Prostate gland (tissue), 2 donors: Measurements from ENCODE around the gene SRGAP1. TPM values are rescaled to one million over a fixed set of nuclear protein-coding genes. Genes with fewer than 3 reads are reported as not detected.
"Not testable (repeated sequence)": the region's sequence is repeated elsewhere in the genome, so short reads cannot be mapped to it uniquely, and the experiment has no call there.

ENCODE experiments used
- DNase-seq: peaks from one replicate; pipeline ENCODE4 v3.0.0-alpha.2; 2019; ENCODE audit warnings: low spot score
- H3K27ac ChIP-seq, 2 donors: fragments of 200-600 bp; sonication (generic); 2 replicates each; pipeline ENCODE4 v1.5.1; 2017 to 2019
- H3K27me3 ChIP-seq: fragments of 200-600 bp; sonication (generic); replicated peaks from 2 replicates; pipeline ENCODE4 v1.5.1; 2019; ENCODE audit not compliant: insufficient read depth
- H3K36me3 ChIP-seq, 2 donors: fragments of 200-600 bp; sonication (generic); 1 replicate in 1 of 2; 2 replicates in 1 of 2; pipeline versions ENCODE4 v1.5.1 to v1.8.1; 2017 to 2019
- H3K4me1 ChIP-seq: fragments of 200-600 bp; sonication (generic); replicated peaks from 2 replicates; pipeline ENCODE4 v1.5.1; 2019
- H3K4me3 ChIP-seq, 2 donors: fragments of 200-600 bp; sonication (generic); 2 replicates each; pipeline ENCODE4 v1.5.1; 2017 to 2019
- H3K9me3 ChIP-seq: fragments of 200-600 bp; sonication (generic); 2 replicates; pipeline ENCODE4 v1.5.1; 2017
- POLR2A ChIP-seq: fragments of 450-650 bp; IDR thresholded peaks from one replicate; pipeline ENCODE4 v1.6.1; 2016; ENCODE audit warnings: antibody characterized with exemption, mild to moderate bottlenecking
- POLR2AphosphoS5 ChIP-seq: sonication (generic); formaldehyde crosslinking; IDR thresholded peaks from one replicate; pipeline ENCODE4 v1.6.1; 2017; ENCODE audit warnings: antibody characterized with exemption
- WGBS: methylation state at CpG from one replicate; pipeline ENCODE4 v1.1.5; 2018; 5-methylcytosine and 5-hydroxymethylcytosine counted together
- intact Hi-C: fragments of 100-400 bp; cut with DNase I; formaldehyde crosslinking; loops from one replicate; pipeline ENCODE4 v1.14.2; 2022
- total RNA-seq, 2 donors: library from RNA; depleted of rRNA; stranded (reverse); fragments of >200 nt; gene quantifications; one replicate each; pipeline ENCODE4 v1.1.0, GENCODE V29; 2016
- TF ChIP-seq, protein P1 (sequence below), 4 experiments: fragments of 200-600 bp in 2 of 4; fragments of 450-650 bp in 2 of 4; sonication (generic) in 2 of 4; IDR thresholded peaks; 1 replicate in 3 of 4; 2 replicates in 1 of 4; pipeline ENCODE4 v1.5.1; 2016 to 2019; ENCODE audit warnings: antibody characterized with exemption in 4 of 4, mild to moderate bottlenecking in 2 of 4, moderate library complexity in 2 of 4

The SRGAP1 gene
- total RNA-seq, 2 donors from 2014 or later, result 4.6 to 16.1 TPM

DNA sequence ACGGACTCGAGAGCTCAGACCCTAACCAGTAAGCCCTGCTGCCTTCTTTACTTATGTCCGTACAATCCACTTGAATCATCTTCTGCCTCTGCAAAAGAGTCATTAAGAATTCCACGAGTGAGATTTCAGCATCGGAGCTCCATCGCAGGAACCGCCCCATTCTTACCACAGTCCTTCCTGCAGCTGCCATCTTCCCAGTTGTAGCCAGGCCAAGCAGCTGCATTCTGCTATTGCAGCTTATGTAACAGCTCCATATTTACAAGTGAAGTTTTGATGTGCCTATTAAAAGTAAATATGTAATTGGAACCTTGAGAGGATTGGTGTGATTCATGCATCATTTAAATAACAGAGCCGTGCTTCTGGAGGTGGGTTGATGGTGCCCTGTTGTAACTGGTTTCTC is 220.2 kb downstream of the SRGAP1 start:
- Histone ChIP-seq H3K36me3 (no peaks in the 10 kb centered on the region), H3K4me1 (no peaks in the 10 kb centered on the region), H3K27me3 (no peaks in the 10 kb centered on the region), H3K9me3 (no peaks in the 10 kb centered on the region), H3K4me3 (no peak overlapping the region), H3K27ac (no peak overlapping the region)
- no peak for DNase-seq
- intact Hi-C loops, result no loop called here
- 88% methylated on average over 8 of the region's 8 CpGs for WGBS
- TF ChIP-seq POLR2A (no peak), POLR2AphosphoS5 (no peak)
- TF ChIP-seq, protein P1, sequence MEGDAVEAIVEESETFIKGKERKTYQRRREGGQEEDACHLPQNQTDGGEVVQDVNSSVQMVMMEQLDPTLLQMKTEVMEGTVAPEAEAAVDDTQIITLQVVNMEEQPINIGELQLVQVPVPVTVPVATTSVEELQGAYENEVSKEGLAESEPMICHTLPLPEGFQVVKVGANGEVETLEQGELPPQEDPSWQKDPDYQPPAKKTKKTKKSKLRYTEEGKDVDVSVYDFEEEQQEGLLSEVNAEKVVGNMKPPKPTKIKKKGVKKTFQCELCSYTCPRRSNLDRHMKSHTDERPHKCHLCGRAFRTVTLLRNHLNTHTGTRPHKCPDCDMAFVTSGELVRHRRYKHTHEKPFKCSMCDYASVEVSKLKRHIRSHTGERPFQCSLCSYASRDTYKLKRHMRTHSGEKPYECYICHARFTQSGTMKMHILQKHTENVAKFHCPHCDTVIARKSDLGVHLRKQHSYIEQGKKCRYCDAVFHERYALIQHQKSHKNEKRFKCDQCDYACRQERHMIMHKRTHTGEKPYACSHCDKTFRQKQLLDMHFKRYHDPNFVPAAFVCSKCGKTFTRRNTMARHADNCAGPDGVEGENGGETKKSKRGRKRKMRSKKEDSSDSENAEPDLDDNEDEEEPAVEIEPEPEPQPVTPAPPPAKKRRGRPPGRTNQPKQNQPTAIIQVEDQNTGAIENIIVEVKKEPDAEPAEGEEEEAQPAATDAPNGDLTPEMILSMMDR (IDR thresholded peaks at IDR 0.05), result no peak

DNA sequence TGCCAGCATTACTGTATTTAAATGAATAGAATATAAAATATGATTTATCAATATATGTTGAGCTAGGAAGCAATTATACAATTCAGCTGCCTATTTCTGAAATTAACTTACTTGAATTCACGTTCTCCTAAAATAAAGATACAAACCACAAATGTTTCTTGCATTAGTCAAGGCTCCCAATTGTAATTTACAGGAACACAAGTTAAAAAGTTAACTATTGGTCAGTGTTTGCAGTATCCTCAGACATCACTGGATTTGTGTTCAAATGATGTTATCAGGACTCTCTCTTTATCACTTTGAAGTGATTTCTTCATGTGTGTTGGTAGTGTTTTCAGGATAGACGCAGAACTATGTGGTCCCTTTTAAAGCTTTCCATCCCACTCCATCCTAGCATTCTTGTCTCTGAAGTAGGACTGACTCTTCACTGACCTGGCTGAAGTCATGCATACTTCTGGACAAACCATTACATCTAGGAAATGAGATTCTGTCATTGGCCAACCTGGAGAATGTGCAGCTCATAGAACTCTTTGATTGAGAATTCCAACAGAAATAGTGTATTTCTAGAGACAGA is 221.5 kb downstream of the SRGAP1 start:
- H3K27me3 ChIP-seq, result no peaks in the 10 kb centered on the region
- DNase-seq, result no peak
- 94% methylated on average over 2 of the region's 2 CpGs for whole genome bisulfite sequencing
- H3K4me1 ChIP-seq, result no peaks in the 10 kb centered on the region
- intact Hi-C loops, result no loop called here
- no peaks in the 10 kb centered on the region for H3K9me3 ChIP-seq
- TF ChIP-seq POLR2AphosphoS5 (no peak), POLR2A (no peak)
- TF ChIP-seq, protein P1 (IDR thresholded peaks at IDR 0.05), result no peak
- no peak overlapping the region for H3K4me3 ChIP-seq
- H3K36me3 ChIP-seq, result no peaks in the 10 kb centered on the region
- H3K27ac ChIP-seq, result no peak overlapping the region

DNA sequence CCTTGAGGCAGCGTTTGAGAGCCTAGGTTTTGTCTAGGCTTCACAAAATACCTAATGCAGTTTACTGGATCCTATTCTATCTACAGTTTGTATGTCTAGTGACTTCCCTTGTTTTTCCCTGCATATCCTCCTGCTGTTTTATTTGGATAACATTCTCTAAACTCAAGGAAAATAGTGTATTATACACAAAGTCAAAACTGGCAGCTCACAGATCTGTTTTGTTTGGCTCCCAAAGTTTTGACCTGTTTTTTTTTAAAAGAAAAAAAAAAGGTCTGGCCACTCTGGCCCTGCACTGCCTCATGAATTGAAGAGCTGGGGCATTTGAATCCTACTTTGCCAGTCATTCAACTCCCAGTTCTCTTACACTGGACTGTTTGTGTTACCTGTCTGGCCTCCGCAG is 222.3 kb downstream of the SRGAP1 start:
- no peaks in the 10 kb centered on the region for H3K4me1 ChIP-seq
- intact Hi-C loops, result no loop called here
- no peak for DNase-seq
- no peaks in the 10 kb centered on the region for H3K27me3 ChIP-seq
- 97% methylated on average over 2 of the region's 2 CpGs for WGBS
- TF ChIP-seq, protein P1 (IDR thresholded peaks at IDR 0.05), result no peak
- TF ChIP-seq POLR2A, result no peak
- no peak overlapping the region for H3K4me3 ChIP-seq
- H3K27ac ChIP-seq, result no peak overlapping the region
- H3K9me3 ChIP-seq, result no peaks in the 10 kb centered on the region
- H3K36me3 ChIP-seq, result no peaks in the 10 kb centered on the region

DNA sequence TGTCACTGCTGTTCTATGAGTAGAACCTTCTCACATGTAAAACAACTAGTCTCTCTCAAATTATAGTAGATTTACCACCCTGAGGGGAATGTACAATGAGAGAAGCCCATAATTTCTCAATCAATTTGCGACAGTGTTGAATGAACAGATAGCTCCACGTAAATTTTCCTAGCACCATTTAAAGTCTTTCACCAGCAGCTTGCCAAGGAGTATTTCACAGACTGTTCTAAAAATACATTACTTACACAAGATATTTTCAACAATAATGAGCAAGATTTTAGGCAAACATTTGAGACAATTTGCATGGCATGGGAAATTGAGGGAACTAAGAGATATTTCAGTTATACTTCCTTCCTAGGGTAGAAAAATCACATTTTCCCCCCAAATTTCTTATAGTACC is 226.0 kb downstream of the SRGAP1 start:
- no peak overlapping the region for H3K4me3 ChIP-seq
- intact Hi-C loops, result no loop called here
- H3K4me1 ChIP-seq, result no peaks in the 10 kb centered on the region
- H3K36me3 ChIP-seq, result no peaks in the 10 kb centered on the region
- no peaks in the 10 kb centered on the region for H3K27me3 ChIP-seq
- DNase-seq, result no peak
- no peaks in the 10 kb centered on the region for H3K9me3 ChIP-seq
- TF ChIP-seq POLR2A (no peak), POLR2AphosphoS5 (no peak)
- TF ChIP-seq, protein P1 (IDR thresholded peaks at IDR 0.05), result no peak
- WGBS, result 55% methylated on average over 2 of the region's 2 CpGs
- no peak overlapping the region for H3K27ac ChIP-seq

DNA sequence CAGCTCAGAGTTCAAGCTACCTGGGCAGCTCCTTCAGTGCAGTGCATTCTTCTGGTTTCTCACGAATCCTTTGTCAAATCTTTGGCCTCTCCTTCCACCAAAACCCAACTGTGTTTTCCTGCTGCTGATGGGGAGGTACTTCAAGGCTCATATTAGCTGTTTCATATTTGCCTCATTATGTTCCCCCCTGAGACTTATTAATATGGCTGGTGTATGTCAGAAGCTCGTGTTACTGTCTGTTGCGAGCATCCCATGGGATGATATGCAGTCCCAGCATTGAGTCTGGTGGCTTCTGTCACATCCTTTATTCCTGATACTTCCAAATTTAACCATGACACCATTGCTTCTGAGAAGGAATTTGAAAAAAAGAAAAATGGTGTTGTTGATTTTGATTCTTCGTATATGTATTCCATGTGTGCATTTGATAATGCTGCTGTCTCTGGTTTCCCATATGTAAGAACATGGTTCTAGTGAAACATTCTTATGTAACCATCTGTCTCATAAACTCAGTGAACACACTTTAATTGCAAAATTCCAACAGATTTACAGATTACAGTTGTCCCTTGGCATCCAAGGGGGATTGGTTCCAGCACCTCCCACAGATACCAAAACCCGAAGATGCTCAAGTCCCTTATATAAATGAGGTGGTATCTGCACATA is 228.5 kb downstream of the SRGAP1 start:
- Histone ChIP-seq H3K4me1 (no peaks in the 10 kb centered on the region), H3K36me3 (no peaks in the 10 kb centered on the region), H3K9me3 (no peaks in the 10 kb centered on the region), H3K4me3 (no peak overlapping the region), H3K27me3 (no peaks in the 10 kb centered on the region), H3K27ac (no peak overlapping the region)
- intact Hi-C loops, result no loop called here
- no peak for DNase-seq
- 80% methylated on average over 5 of the region's 5 CpGs for WGBS
- TF ChIP-seq, protein P1 (IDR thresholded peaks at IDR 0.05), result no peak
- no peak for TF ChIP-seq POLR2A
- TF ChIP-seq POLR2AphosphoS5, result no peak

DNA sequence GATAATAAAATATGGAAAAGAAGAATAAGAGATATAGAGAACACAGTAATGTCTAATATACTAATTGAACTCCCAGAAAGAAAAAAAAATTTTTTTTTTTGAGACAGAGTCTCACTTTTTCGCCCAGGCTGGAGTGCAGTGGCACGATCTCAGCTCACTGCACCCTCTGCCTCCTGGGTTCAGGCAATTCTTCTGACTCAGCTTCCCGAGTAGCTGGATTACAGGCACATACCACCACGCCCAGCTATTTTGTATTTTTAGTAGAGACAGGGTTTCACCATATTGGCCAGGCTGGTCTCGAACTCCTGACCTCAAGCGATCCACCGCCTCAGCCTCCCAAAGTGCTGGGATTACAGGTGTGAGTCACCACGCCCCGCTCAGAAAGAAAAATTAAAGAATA is 232.1 kb downstream of the SRGAP1 start:
- H3K4me3 ChIP-seq, H3K27ac ChIP-seq, intact Hi-C loops, DNase-seq, H3K36me3 ChIP-seq, H3K27me3 ChIP-seq, H3K4me1 ChIP-seq, H3K9me3 ChIP-seq: not testable (repeated sequence)
- WGBS, result 98% methylated on average over 9 of the region's 9 CpGs
